GM18502 (cell line): ENCODE measurements around the gene PIGS.
A peak's percentile ranks its signal among the peaks of the same experiment; 100 is the strongest.
"Not testable (repeated sequence)": the region's sequence is repeated elsewhere in the genome, so short reads cannot be mapped to it uniquely, and the experiment has no call there.

Source experiments
- ATAC-seq: cut with Tn5 transposase; IDR thresholded peaks from one replicate; pipeline ENCODE4 v1.9.1; 2021; ENCODE audit warnings: mild to moderate bottlenecking; ENCODE audit not compliant: unreplicated experiment, poor library complexity

PIGS gene

DNA sequence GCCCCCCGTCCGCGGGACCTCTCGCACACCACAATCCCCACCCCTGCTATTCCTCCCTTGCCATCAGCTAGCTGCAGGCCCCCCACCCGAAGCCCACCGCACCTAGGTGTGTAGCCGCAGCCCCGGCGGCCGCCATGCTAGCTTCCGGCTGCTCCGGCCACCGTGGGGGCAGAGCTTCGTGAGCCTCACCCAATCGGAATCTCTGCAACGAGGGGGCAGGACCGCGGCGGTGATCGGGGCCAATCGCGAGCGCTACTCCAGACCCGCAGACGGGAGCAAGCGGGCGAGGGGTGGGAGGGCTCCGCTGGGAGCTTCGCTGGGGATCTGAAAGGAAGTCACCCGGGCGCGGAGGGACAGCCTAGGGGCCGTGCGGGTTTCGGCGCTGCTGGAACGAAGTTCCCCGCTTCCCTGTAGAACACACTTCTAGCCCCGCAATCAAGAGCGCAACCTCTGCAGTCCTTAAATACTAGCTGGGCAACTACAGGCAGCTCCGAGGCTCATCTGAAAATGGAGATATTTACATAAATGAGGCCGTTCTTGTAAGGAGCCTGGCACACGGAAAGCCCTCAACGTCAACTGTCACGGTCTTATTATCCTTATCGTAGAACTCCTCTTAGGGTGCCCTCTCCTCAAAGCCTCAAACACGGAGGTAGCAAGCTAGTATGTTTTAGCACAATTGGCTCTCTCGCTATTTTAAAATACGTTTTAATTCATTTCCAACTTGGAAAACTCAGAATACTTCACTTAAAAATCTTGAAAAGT lies at the start of gene PIGS:
TSS of gene PIGS (minus strand) at position 164 of the 762 bp plus-strand sequence. CDS start at position 136, 28 bp downstream.
- peak; percentile 90 for ATAC-seq

DNA sequence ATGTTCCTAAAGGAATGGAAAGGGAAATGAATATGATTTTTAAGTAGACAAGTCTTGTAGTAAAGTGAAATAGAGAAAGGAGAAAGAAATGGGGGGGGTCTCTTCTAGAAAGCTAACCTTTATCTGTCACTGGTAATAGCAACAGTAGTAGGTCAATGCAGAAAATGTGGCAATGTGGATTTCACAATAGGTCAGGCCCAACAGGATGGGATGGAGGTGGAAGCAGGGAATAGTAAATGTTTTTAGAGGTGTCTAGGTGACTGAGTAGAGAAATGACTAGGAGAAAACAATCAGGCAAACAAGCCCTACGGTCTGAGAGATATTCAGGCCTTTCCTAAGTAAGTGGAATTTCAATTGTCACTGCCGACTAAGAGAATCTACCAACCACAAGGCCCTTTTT lies 48.7 kb upstream of the PIGS start:
- no peak for ATAC-seq

DNA sequence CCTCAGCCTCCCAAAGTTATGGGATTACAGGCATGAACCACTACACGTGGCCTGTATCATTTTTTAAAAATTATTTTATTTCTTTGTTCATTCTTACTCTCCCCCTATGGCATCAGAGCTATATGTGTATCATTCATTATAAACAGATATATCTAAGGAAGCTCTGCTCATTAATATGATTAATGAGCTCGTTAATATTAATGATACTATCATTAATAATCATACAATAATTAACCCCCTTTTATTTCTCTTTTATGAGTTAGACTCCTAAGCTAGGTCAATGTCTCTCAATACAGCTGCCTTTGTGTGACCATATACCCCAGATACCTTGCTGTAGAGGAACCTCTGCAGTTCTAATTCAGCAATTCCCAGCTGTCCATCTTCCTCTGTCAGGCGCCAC lies 47.1 kb upstream of the PIGS start:
- no peak for ATAC-seq

DNA sequence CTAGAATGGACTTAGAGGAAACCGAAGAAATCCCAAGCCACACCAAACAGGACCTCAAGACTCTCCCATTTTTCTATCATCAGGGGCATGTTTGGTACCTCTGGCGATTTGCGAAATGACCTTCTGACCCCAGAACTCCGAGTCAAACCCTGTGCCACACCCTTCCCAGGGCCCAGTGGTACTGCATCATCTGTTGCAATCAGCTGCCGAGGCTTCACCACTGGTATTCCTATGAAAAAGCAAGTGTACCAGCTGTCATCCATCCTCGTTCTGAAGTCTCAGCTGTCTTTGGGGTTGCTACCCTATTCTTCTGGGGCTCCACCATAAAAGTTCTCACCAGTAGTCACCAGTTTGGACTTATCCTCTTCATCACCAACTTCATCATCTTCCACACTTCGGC lies 45.0 kb upstream of the PIGS start:
- no peak for ATAC-seq

DNA sequence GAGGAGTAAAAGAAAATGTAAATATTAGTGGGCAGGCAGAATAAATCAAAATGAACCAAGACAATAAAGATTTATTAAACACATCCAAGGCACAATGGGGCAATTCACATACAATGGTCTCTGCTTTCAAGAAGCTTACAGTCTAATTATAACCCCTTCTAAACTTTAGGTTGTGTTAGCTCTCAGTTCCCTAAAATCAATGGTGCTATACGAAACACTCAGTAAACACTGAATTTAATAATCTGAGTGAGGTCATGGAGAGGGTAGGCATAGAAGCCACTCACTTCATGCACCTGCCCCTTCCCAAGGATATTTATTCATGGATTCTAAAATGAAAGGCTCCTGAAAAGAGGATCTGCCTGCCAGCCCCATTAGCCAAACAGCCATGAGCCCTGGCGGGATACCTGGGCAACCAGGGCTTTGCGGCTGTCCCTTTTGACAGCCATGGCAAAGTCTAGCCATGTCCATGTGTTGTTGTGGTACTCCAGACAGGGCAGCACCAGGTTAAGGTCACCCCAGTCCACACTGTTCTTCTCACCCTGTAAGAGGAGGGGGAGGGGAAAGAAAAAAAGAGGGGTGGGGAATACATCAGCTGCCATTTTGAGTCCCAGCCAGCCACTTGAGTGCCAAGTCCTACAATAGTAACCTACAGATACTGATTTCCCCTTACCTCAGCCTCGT lies 44.1 kb upstream of the PIGS start:
- no peak for ATAC-seq

DNA sequence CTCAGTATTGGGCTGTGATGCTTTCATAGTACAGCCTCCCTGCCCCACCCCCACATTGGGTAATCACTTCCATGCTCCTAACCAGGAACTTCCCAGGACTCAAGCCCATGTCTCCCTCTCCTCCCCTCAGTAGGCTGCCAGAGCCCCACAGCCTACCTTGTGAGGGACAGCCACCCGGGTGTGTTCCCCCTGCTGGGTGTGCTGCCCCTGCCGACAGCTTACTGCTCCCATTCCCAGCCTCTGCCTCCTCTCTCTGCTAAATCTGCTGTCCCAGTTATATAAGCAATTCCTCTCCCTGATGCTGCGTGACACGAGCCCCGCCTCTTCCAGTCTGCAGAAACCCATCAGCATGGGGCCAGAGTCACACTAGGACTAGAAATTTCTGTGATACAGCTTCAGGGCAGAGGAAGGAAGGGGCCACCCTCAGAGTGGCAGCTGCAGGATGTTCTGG lies 42.6 kb upstream of the PIGS start, which contains the start of gene RSKR:
TSS of gene RSKR (minus strand) at position 255 of the 451 bp plus-strand sequence. CDS start at position 231, 24 bp downstream.
- no peak for ATAC-seq

DNA sequence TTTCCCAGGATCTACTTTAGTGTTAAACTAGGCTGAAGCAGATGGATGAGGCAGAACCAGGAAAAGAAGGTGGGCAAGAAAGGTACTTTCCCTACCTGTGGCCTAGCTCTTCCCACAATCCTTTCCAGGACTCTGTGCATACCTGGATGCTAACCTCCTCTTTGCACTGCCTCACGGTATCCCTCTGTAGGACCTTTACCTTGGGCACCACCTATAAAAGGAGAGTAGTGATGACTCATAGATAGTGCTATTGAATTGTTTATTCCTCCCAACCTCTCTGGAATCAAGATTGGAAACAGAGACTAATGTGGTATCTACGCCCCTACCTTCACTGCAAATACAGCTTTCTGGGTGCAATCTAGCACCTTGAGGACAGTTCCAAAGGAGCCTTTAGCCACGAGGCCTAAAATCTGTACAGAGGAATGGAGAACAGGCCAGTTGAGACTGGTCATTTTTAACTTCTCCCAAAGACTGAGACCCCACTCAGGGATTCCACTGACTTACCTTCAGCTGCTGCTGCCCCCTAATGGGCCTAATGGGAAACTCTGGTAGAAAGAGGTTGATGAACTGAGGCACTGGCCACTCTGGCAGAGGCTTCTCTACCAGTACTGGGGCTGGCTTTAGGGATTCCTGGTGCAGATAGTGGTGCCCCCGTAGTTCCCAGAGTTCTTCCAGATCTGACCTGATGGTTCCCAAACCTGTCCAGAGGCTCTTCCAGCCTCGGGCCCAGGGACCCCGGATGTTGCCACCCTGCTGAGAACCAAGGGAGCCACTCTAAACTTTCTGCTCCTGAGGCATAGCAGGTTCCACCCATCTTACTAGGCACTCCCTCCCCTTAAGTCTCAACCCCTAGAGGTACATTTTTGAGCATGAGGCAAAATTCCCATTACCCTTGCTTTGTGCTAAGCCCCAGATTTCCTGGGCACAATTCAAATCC lies 41.9 kb upstream of the PIGS start:
- ATAC-seq = no peak

DNA sequence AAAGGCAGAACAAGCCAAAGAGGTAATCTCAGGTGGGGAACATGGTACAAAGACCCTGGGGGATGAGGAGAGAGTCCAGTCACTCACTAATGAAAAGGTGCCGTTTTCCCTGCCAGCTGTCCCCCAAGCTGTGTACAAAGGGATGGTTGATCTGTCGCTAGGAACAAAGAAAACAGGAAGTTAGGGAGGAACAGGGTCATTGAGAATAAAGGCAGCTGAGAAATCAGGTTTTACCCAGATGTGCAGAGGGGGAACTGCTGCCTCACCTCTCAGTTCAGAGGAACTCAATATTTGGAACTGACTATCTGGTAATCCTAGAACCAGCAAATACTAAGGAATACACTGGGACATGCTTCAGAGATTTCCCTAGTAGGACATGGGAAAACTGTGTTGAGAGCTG lies 41.2 kb upstream of the PIGS start:
- no peak for ATAC-seq

DNA sequence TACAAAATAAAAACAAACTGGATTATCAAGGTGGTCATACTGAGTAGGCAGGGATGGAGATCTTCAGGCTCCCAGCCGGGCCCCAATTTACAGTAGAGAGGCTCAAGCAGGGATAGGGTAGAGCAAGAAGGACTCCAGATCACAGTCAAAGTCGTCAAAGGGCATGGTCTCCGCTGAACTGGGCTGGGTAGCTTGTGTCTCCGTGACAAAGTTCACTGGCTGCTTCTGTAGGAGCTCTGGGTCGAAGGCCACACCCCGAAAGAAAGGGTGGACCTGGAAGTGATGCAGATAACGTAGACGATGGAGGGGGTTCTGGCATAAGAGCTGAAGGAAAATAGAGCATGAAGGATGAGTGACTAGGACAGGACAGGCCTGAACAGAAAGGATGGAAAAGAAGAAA lies 39.1 kb upstream of the PIGS start:
- no peak for ATAC-seq

DNA sequence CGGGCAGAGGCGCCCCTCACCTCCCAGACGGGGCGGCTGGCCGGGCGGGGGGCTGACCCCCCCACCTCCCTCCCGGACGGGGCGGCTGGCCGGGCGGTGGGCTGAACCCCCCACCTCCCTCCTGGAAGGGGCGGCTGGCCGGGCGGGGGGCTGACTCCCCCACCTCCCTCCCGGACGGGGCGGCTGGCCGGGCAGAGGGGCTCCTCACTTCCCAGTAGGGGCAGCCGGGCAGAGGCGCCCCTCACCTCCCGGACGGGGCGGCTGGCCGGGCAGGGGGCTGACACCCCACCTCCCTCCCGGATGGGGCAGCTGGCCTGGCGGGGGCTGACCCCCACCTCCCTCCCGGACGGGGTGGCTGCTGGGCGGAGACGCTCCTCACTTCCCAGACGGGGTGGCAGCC lies 32.7 kb upstream of the PIGS start:
- ATAC-seq = not testable (repeated sequence)

DNA sequence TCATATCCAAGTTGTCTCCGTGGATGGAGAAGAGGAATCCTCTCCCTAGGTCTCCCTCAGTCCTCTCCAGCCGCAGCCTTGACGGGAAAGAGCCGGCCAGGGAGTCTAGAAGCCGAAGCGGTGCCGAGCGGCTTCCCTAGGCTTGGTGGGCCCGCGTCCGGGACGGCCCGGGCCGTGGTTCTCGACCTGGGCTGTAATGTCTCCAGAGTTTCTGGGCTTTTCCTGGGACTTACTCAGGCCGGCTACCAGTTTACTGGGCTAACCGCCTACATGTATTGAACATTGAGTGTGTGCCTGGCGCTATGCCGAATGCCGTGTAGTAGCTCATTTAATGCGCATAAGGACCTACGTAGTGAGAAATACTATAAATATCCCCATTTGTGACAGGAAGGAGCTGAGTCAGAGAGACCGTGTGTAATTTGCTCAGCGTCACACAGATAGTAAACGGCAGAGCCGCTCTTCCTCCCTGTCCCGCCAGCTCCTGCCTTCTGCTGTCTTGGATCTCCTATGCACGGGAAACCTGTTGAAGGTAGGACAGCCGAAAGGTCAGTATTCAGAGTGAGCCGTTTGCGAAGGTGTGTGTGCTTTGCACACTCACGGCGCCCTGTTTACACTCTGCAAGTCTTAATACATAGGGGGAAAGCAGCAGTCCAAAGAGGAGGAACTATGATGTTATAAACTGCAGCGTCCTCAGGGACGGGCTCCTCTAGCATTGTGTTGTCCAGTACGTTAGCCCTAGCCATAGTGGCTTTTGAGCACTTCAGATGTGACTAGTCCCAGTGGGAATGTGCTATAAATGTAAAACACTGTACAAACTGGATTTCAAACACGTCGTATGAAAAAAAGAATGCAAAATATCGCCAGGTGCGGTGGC lies 28.2 kb upstream of the PIGS start:
- peak; percentile 49 for ATAC-seq

DNA sequence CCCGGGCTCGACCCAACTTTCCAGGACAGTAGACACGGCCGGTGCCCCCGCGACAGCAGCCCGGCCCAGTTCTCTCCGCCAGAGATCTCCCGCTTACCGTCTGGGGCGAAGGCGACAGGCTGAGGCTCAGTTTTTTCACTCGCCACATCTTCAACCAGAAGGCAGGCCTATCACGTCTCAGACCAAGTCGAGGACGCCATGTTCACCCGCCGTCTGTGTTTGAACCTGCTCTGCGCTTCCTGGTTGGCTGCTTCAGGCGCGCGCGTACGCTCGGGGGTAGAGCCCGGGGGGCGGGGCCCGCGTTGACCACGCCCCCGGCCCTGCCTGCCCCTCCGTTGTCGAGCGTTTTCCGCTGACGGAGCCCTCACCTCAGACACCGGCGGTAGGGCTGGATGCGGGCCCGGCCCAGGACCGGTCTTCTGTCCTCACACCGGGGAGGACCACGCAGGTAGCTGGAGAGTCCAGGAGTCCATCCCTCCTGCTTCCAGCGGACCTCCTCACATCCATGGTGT lies 27.5 kb upstream of the PIGS start, which contains the start of gene SPAG5:
TSS of gene SPAG5 (minus strand) at position 227 of the 512 bp plus-strand sequence. CDS start at position 148, 79 bp downstream.
- ATAC-seq = peak; percentile 84

DNA sequence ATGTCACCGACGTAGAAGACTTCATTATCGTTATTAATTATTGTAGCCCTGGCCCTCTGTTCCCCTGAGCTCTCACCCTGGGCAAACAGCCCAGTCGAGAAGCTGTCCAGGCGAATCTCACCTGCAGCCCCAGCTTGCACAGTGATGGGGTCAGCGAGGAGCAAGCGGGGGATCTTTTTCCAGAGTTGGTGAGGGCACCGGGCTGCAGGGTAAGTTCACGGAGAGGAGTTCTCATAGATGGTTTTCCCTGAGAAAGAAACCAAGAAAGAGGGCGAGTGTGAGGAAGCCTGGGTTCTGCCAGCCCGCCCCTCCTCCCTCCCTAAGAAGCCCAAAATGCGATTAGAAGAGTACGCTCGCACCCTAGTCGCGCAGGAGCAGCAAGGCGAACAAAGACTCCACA lies 27.1 kb upstream of the PIGS start:
- peak; percentile 7 for ATAC-seq

DNA sequence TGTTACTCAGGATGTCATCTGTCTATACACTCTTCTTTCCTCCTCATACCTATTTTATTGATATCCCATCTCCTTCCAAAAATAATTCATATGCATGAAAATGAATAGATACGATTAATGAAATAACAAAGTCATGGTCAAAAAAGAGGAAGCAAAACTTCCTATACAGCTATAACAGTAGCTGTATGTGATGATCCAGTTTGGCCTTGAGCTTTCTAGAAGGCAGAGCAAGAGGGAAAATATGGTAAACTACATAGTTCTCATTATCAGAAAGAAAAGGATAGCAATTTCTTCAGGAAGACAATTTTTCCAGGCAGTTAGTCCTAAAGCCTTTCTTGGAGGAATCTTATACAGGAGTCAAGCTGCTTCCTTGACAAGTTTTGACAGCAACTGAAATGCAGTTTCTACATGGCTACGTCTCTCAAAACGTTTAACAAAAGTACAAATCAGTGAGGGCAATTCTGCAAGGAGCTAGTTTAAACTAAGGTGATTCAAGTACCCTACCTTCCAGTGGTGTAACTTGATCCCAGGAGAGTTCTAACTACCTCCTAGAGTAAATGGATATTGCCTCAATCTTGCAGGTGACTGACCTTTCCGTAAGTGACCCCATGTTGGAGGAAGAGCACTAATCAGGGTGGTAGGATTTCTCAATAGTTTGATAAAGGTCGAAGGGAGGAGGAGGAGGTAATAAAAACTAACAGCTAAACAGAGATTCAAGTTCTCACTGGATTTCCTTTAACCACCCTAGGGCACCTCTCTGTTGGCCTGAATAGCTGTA lies 26.5 kb upstream of the PIGS start:
- ATAC-seq = no peak

DNA sequence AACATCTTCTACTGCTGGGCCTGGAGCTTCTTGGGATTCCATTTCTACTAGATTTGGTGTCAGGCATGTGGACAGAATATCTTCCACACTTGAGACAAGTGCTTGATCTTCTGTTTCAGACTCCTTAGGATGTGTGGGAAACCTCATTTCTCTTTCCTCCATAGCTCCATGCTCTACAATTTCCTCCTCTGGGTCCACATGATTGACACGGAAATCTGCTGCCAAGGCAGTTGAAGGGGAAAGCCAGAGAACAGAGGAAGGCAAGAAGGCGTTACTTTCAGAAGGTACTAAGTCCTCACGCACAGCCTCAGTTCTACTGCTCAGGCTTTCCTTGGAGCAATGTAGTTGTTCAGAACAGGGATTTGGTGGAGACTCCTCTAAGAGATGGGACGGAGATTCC lies 20.9 kb upstream of the PIGS start:
- ATAC-seq = no peak

DNA sequence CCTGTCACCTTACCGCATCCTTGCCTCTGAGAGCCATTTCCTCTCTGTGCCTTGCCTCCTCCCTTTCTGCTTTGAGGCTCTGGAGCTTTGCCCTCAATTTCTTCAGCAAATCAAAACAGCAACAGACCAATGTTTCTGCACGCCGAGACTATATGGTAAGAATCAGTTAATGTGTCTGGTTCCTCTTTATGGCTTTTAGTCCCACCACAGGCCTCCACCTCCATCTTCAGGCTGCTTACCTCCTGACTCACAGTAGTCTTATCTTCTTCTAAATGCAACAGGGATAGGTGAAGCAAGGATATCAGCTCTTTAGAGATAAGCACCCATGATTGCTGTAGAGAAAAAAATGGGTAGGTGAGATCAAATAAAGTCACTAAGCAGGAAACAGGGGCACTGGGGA lies 14.5 kb upstream of the PIGS start:
- no peak for ATAC-seq

DNA sequence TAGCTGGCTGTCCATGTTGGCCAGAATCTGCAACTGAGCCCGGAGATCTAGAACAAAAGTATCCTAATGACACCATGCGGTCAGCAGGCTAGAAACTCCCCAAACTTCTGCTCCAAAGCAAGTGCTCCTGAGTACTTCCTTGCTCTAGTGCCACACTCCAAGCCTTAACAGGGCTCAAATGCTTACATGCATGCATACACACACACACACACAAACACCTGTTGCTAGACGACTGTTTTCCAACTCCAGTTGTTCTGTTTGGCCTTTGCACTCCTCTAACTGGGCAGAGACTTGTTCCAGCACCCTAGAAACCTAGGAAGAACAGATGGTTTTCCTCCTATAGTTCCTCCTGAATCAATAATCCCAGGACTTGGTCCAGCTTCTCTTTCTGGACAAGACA lies 13.1 kb upstream of the PIGS start:
- ATAC-seq = no peak

DNA sequence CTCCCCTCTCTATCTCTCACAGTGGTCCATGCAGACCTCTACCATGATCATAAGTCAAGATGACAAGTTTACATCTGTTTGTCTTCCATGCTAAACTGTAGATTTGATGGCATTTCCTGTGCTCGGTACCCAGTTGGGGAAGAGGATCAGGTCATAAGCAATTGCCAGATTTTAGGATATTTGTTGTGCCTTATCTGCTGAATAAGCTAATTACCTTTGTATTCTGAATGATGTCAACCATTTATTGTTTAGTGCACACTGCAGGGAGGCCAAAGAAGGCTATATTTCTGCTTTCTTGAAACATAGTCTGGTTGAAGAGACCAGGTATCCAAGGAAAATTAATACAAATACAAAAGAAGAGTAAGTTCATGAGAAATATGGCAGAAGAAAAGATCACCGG lies 11.2 kb upstream of the PIGS start:
- no peak for ATAC-seq

DNA sequence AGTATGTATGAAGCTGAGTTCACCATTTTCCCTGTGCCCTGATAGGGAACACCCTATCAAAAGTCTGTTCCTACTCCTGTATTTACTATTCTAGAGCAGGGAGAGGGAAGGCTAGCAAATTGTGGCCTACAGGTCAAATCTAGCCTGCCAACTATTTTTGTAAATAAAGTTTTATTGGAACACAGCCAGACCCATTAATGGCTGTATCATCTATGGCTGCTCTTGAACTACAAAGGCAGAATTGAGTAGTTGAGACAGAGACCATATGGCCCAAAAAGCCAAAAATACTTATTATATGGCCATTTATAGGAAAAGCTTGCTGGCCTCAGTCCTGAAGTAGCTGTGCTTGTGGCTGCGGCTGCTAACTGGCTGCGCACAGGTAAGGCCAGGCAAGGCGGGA lies 9.6 kb upstream of the PIGS start:
- ATAC-seq = no peak
